ENCODE measurements around the gene TRAPPC3.

The TRAPPC3 gene

GRCh38 chr1:36151134-36151844 lies 2.0 kb upstream of the TRAPPC3 start:
- DNase-seq = no peak

GRCh38 chr1:36150296-36151133 lies 1.2 kb upstream of the TRAPPC3 start:
- DNase-seq = peak; percentile 92

- no peak for DNase-seq
Observed at GRCh38 chr1:36149973-36150295, 648 bp upstream of the TRAPPC3 start.

GRCh38 chr1:36148821-36149236 lies 457 bp downstream of the TRAPPC3 start:
- DNase-seq = no peak

- DNase-seq = no peak
Observed at GRCh38 chr1:36144413-36144812, 4.9 kb downstream of the TRAPPC3 start.

- DNase-seq = no peak
Observed at GRCh38 chr1:36143424-36143823, 5.9 kb downstream of the TRAPPC3 start.

GRCh38 chr1:36142121-36142520 lies 7.2 kb downstream of the TRAPPC3 start:
- DNase-seq = no peak

- DNase-seq = no peak
Observed at GRCh38 chr1:36139521-36139920, 9.8 kb downstream of the TRAPPC3 start.

- no peak for DNase-seq
Observed at GRCh38 chr1:36137776-36138175, 11.5 kb downstream of the TRAPPC3 start.

- no peak for DNase-seq
Observed at GRCh38 chr1:36137226-36137625, 12.1 kb downstream of the TRAPPC3 start.

GRCh38 chr1:36136535-36136934 lies 12.8 kb downstream of the TRAPPC3 start:
- DNase-seq = no peak

GRCh38 chr1:36135796-36136195 lies 13.5 kb downstream of the TRAPPC3 start:
- no peak for DNase-seq

- no peak for DNase-seq
Observed at GRCh38 chr1:36135330-36135667, 14.0 kb downstream of the TRAPPC3 start.

- DNase-seq = peak; percentile 69
Observed at GRCh38 chr1:36134505-36135329, 14.6 kb downstream of the TRAPPC3 start.

GRCh38 chr1:36134031-36134430 lies 15.3 kb downstream of the TRAPPC3 start:
- no peak for DNase-seq

- DNase-seq = no peak
Observed at GRCh38 chr1:36133484-36133883, 15.8 kb downstream of the TRAPPC3 start.

- no peak for DNase-seq
Observed at GRCh38 chr1:36132029-36132428, 17.3 kb downstream of the TRAPPC3 start.

GRCh38 chr1:36128905-36129206 lies 20.4 kb downstream of the TRAPPC3 start:
- DNase-seq = no peak

- no peak for DNase-seq
Observed at GRCh38 chr1:36128126-36128904, 21.0 kb downstream of the TRAPPC3 start.

- DNase-seq = no peak
Observed at GRCh38 chr1:36126797-36127500, 22.3 kb downstream of the TRAPPC3 start.

GRCh38 chr1:36126005-36126716 lies 23.1 kb downstream of the TRAPPC3 start:
- DNase-seq = no peak

Data from RPMI8226 (cell line).